Activated T-cell treated with anti-CD3 and anti-CD28 coated beads for 48 hours (primary cell): ENCODE data around the gene TBCEL.
"Not testable (repeated sequence)": the region's sequence is repeated elsewhere in the genome, so short reads cannot be mapped to it uniquely, and the experiment has no call there.

Experiments used
- DNase-seq: peaks from one replicate; pipeline ENCODE4 v3.0.0-alpha.2; 2020; ENCODE audit warnings: low read depth

Gene TBCEL

GRCh38 chr11:121029153-121029552 is 5.3 kb downstream of the TBCEL start:
- DNase-seq, result no peak

- no peak for DNase-seq
These were observed 6.0 kb downstream of the TBCEL start for GRCh38 chr11:121029813-121030445.

- DNase-seq, result no peak
These were observed 7.3 kb downstream of the TBCEL start for GRCh38 chr11:121031167-121031566.

GRCh38 chr11:121031648-121032047 is 7.7 kb downstream of the TBCEL start:
- not testable (repeated sequence) for DNase-seq

GRCh38 chr11:121032546-121032945 is 8.6 kb downstream of the TBCEL start:
- DNase-seq, result no peak

- DNase-seq, result no peak
These were observed 9.7 kb downstream of the TBCEL start for GRCh38 chr11:121033635-121034034.

GRCh38 chr11:121035169-121035755 is 11.4 kb downstream of the TBCEL start:
- no peak for DNase-seq

- no peak for DNase-seq
These were observed 11.9 kb downstream of the TBCEL start for GRCh38 chr11:121035780-121036179.

DNA sequence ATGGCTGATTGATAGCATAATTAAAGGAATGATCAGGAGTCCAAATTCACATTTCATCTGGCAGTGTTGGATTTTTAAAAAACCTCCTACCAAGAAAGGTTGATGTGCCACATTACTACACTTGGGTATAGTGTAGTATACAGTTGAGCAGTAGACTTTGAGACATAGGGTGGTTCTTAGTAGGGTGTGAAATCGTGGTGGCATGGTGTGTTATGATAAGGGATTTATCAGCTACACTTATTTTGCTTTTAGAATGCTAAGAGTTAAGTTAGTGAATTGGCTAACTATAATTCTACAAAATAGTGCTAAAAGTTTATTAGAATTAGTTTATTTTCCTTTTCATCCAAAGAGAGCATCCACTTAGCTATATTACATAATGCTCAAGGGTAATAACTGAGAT is 13.1 kb downstream of the TBCEL start:
- DNase-seq, result no peak

DNA sequence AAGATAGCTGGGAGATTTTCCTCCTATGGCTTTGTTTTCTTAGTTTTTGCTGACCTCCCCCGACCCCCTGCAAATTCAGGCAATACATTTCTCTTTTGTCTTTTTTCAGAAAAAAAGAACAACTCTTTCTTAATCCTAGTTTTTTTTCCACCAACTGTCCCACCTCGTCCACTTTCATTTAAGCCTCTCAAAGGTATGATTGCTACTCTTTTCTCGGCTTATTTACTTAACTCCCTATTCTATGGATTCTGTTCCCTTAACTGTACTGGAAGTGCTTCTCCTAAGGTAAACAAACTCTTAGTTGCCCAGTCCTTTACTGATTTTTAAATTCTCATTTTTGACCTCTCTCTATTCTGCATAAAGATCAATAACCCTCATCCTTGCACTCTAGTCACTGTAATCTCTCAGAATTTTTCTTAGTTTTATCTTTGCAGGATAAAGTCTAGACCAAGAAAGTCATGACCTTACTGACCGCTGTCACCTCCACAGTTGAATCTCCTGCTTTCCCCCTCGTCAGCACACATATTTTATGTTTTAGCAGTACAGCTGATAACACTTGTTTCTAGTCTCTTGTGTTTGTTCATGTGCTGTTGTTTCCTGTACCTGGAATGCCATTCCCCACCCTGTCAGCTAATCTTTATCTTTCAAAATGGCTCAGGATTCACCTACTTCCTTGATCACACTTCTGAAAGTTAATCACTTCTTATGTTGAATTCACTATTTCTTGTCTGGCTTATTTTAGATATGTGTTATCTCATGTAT is 14.9 kb downstream of the TBCEL start:
- no peak for DNase-seq

DNA sequence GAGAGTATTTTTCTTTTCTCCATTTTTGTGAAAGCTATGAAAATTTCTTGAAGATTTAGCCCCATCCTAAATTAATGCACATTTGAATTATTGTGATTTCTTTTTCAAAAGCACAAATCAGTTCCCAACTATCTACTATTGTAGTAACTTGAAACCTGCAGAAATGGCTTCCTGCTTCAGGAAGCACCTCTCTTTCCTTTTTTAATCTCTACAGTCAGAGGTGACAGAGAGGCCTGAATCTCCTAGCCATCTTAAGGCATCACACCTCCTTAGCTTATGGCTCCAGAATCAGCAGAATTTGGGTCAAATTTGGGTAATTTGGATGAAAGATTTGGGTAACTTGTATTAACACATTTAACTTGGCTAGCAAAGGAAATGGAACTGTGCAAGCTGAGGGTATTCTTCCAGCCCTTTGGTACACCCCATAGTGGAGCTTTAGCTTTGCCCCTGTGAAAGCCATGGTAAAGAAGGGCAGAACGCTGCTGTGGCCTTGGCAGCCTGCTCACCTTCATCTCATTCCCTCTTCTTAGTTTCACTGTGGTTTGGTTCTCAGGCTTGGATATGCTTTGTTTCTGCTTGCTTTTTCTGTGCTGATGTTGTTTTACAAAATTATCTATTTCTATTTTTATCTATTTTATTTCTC is 16.2 kb downstream of the TBCEL start:
- no peak for DNase-seq

- DNase-seq, result no peak
These were observed 16.7 kb downstream of the TBCEL start for GRCh38 chr11:121040614-121041002.

DNA sequence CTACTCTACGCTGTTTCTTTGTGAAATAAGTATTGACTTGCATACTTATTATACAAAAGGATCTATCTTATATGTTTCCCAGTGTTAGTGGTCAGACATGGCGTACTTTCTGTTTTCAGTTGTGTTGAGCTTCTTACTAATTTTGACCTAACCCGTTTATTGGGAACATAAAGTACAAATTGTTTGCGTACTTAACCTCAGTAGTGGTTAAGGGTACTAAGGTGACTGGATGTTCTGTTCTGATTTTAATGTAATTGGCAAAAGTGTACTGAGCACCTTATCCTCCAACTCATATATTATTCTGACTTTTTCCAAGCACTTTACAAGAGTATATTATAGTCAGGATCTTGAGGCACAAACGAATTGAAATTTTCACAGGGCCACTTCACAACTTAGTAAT is 17.2 kb downstream of the TBCEL start:
- no peak for DNase-seq

DNA sequence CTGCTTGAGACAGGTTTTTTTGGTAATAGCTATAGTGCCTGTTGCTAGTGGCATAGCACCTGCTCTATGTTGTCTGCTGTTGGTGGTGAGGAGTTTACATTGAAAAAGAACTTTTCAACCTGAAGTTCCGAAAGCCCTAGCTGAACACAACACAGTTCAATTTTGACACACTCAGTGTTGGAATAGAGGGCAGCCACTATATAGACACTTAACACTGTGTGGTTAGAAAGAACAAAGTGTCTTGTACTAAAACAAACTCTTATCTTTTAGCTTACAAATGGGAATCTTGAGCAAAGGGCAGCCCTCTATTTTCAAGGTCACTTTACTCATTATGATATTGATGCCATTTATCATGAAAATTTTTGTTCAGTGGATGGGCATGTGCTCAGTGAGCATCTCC is 18.4 kb downstream of the TBCEL start:
- no peak for DNase-seq

DNA sequence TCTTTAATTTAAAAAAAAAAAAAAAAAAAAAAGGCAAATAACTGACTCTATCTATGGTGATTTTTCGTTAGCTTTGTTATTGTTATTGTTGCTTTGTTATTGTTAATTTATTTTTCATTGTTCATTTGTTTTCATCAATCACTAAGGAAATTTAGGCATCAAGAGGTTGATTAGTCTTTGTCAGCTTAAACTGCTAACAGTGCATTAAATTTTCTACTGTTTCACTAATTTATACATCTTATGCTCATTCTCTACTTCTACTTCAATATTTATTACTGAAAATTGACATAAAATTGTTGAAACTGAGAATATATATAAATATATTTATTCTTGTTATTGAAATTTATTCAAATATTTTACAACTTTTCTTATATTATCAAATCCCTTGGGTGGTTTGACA is 24.0 kb downstream of the TBCEL start:
- no peak for DNase-seq

DNA sequence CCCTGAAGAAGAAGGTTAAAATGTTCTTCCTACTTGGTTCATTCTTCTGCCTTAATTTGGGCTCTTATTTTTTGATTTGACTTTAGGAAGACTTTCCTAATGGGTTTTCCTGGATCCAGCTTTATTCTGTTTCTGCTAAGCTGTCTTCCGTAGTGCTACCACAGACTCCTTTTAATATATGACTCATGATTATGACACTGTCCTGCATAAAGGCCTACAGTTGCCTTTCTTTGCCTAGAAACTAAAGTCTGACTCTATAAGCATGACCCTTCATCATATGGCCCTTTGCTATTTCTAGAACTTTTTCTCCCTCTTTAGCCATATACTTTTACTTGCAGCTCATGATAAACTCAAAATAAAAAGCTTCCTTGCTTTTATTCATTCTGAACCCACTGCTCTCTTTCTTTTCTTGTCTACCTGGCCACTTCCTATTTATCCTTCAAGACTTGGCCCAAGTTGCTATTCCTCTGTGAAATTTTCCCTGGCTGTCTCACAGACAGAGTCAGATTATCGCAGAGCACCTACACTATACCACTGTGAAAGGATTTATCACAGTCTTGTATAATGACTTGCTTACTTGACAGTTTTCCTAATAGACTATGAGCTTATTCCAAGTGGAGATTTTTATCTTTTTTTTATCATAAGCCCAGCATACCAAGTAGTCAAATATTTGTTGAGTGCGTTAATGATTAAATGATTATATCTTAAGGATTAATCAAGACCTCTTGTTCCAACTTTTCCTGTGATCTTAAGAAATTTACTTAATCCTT is 24.7 kb downstream of the TBCEL start:
- no peak for DNase-seq

DNA sequence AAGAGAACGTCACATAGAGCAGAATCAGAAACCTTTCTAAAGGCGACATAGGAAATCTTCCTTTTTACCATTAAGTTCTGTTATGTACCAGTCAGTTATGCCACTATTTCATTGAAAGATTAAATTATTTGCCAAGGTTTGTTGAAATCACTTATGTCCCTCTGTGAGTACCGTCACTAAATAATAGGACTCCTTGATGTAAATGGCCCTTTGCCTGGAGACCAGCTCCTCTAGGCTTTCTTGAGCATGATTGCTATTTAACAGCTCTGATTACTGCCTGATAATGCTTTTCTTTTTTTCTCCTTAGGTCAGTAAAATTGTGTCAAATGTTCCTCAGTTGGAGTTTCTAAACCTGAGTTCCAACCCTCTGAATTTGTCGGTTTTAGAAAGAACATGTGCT is 29.3 kb downstream of the TBCEL start:
- no peak for DNase-seq

GRCh38 chr11:121054266-121054665 is 30.4 kb downstream of the TBCEL start:
- DNase-seq, result no peak

- no peak for DNase-seq
These were observed 31.2 kb downstream of the TBCEL start for GRCh38 chr11:121055076-121055475.

DNA sequence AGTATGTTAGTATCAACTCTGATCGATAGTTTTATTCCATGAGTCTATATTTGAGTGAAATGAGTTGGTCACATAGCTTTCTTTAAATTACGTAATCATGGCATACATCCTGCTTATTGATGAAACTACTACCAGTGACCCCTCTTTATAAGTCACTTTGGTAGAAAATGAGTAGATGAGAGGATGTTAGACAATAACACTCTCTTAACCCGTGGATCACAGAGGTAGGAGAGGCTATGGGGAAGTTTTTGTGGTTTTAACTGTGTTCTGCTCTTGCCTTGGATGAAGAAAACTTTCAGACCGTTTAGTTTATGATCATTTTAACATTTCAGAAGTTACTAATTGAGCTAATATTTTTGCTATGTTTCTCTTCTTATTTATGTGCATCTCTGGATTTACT is 34.0 kb downstream of the TBCEL start:
- no peak for DNase-seq

- no peak for DNase-seq
These were observed 35.0 kb downstream of the TBCEL start for GRCh38 chr11:121058941-121059340.

DNA sequence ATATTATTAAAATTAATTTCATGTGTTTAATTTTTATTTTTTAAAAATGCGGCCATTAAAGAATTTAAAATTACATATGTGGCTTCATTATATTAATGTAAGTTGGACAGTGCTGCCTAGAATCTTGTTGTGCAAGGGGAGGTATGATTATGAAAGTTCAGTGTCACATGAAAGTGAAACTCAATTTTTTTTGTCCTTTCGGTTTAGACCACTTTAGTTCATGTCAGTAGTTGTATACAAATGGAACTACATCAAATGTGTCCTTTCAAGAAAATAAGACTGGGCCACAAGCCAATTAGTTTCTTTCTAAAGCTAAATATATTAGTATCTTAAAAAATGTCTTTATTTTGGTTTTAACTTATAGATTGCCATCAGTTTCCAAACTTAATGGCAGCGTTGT is 35.7 kb downstream of the TBCEL start:
- no peak for DNase-seq
